GM18873 (cell line): ENCODE results near the gene RAI14.

Source experiments
- ATAC-seq: cut with Tn5 transposase; IDR thresholded peaks from one replicate; pipeline ENCODE4 v1.9.1; 2021; ENCODE audit warnings: mild to moderate bottlenecking, moderate library complexity, moderate number of reproducible peaks; ENCODE audit not compliant: unreplicated experiment, low FRiP score

Gene RAI14

DNA sequence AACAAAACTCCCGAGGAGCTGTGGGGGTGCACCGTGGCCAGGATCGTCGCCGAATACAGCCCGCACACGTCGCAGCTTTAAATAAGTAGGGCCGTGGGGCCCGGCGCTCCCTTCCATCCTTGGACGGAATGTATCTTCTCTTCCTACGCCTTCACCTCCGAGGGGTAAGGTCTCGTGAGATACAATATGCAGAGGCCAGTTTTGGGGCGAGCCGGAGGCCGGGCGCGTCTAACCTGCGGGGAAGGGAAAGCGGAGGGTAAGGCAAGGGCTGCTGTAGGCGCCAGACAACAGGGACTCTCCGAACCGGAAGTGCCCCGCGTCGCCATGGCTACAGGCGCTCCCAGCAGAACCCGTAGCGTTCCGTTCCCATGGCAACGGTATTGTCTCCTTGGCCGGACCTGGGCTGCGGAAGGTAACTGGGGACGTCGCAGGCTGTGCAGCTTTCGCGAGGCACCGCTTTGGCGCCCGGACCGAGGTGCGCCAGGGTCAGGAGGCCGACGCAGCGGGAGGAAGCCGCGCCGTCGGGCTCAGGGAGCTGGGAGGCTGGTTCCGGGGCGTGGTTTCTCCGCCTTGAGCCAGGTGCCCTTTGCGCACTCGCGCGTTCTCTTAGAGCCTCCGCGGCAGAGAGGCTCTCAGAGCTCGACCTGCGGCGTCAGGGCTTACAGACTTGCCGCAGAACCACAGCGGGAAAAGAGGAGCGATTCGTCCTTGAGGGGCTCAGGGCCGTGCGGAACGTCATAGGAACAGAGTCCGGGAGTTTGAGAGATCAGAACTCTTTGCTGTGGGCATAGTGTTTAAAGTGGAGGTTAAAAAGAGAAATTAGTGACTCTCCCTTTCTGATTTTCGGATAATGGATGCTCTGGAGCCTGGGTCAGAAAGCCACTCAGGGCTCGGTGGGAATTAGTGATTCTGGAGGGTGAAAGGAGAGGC lies 182.9 kb downstream of the RAI14 start, which contains the start of gene TTC23L:
TSS of gene TTC23L (plus strand) at position 380 of the 930 bp plus-strand sequence. CDS start 1,508 bp downstream, outside the sequence.
- peak; percentile 97 for ATAC-seq

DNA sequence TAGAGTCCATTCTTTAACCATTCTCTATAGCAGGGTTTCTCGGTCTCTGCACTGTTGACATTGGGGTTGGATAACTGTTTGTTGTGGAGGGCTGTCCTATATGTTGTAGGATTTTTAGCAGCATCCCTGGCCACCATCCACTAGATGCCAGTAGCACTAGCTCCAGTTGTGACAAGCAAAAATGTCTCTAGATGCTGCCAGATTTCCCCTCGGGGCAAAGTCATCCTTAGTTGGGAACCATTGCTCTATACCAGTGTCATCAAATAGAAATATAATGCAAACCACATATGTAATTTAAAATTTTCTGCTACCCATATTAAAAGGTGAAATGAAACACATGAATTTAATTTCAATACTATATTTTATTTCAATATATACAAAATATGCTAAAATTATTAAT lies 185.7 kb downstream of the RAI14 start:
- ATAC-seq: no peak

DNA sequence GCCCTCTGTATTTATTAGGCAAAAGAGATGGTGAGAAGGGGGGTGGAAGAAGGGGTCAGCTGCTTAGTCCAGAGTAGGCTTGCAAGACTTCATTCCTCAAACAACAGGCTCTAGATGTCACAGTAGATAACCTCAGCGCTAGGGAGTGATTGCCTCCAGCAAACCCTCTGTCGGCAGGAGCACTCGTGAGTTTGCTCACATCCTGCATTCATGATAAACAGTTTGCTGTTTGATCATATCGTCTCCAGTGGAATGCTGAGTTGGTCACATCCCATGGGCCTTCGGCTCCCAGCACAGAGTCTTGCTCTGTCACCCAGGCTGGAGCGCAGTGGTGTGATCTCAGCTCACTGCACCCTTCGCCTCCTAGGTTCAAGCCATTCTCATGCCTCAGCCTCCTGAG lies 186.4 kb downstream of the RAI14 start:
- no peak for ATAC-seq

DNA sequence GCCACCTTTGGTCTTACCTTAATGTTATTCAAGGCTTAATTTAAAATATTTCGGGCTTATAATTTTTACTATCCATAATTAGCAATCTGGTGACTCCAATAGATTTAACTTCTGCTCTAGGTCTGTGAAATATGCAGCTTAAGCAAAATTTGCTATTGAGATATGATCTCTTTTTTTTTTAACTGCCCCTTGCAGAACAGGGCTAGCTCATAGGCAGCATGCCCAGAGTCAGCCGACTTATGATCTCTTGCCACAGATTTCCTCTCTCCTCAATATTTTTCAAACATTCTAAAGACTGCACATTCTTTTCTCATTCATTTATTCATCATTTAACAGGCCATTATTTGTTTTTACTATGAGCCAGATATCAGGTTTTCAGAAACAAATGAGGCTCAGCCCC lies 187.4 kb downstream of the RAI14 start:
- ATAC-seq: no peak

DNA sequence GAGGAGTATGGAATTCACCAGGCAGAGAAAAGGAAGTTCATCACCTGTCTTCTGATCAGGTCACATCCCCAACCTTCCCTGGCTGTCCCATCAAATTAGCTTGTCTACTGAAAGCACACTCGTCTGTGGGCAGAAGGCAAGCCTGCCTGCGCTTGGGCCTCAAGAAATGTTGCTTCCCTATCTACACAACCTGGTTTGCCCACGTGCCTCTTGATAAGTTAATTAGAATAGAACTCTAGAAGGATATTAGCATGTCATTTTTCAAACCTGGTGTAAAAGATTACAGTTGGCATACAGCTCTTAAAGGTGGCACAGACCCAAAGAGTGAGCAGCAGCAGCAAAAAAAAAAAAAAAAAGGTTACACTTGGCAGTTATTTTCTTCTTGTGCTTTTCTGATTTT lies 188.0 kb downstream of the RAI14 start:
- no peak for ATAC-seq

DNA sequence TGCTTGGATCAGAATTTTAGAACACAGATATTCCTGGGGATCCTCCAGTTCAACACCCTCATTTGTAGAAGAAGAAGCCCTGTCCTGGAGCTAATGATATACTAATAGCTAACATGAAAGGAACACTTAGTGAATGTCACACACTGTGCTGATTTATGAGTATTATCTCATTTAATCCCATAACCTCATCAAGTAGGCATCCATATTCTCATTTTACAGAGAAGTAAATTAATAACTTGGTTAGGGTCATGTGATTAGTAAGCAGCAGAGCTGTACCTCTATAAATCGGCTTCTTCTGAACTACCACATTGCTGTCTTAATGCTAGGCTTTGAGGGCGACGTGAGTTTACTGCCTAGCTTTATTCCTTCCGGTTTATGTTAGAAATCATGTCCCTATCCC lies 188.9 kb downstream of the RAI14 start:
- no peak for ATAC-seq

DNA sequence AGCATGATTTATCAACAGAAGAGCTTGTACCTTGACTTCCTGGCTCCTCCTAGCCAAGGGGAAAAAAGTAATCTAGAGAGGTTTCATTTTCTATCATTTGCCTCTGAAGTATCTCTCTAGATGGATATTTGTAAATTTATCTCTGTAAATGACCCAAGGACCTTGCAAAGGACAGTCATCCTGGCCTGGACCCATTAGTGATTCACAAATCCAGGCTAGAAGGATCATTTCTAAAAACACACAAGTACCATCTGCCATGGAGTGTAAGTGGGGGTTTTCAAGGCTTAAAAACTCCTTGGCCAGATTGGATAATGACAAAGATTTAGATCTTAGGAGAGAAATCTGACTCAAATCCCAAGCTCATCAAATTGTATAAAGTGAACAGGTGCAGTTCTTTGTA lies 190.9 kb downstream of the RAI14 start:
- ATAC-seq: no peak

DNA sequence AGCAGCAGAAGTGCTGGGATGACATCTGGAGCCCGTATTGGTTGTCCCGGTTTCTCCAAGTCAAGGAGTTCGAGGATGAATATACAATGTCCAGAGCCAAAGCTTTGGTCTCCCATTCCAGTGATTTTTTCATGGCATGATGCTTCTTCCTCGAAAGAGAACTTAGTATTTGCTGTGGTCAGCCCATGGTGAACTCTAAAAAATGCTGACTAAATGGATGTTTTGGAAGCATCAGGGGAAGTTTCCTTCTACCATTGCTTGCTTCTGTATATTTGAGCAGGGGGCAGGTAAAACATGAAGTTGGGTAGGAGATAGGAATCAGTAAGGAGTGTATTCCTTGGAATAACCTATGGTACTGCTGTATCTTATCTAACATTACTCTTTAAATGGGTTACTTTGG lies 191.4 kb downstream of the RAI14 start:
- ATAC-seq: no peak

DNA sequence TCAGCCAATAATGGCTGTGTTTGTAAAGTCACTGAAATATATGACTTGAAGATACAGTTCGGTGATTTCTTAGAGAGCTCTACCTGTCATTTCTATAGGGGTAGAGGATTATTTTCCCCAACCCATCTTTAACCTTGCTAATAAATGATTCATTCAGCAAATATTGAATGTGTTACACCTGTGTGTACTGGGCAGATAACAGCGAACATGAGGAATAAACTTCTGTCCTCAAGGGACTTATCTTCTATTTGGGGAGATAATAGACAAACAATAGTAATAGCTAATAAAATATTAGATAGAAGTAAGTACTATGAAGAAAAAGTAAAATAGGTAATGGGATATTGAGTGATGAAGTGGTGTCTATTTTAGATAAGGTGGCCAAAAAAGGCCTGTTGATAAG lies 192.1 kb downstream of the RAI14 start:
- ATAC-seq: no peak

DNA sequence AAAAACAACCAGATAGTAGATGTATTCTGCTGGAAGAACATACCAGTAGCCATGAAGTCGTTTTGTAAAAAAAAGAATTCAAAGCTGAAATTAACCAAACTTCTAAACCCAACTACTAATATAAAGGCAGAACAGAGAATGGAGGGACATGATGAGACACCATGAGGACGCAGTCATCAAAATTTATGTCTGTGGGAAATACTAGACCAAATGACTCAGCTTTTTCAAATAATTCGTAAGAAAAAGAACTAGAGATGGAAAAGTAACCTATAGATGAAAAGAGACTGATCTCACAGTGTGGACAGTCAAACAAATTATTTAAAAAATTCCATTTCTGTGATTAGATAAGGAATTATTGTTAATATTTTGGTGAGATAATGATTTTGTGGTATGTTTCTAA lies 193.1 kb downstream of the RAI14 start:
- ATAC-seq: no peak

DNA sequence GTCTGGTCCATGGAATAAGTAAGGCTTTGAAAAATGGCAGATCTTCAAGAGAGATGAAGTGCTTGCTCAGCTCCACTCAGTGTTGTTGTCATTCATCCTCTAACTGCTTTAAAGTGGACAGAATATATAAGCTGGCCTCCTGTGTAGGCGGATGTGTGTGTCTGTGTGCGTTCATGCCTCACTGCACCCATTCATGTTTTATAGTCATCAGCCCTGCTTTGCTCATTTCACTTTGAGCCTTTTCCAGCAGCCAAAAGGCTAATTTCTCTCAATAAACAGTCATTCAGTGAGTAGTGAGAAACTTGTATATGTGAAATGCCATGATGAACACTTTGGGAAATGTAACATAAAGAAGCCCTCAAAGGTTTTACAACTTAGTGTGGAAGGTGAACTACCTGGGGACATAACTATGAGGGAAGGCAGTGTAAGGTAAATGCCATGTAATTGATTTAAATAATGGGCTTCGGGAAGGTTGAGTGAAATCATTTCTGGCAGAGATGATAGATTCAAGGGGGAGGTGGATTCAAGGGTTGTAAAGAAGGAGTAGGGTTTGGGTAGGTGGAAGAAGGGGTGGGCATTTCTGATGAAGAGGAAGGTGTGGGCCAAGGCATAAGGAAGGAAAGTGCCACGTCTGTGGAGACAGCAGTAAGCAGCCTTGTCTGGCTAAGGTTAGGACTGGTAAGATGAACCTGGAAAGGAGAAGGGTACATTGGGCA lies 198.5 kb downstream of the RAI14 start:
- ATAC-seq: peak; percentile 89

DNA sequence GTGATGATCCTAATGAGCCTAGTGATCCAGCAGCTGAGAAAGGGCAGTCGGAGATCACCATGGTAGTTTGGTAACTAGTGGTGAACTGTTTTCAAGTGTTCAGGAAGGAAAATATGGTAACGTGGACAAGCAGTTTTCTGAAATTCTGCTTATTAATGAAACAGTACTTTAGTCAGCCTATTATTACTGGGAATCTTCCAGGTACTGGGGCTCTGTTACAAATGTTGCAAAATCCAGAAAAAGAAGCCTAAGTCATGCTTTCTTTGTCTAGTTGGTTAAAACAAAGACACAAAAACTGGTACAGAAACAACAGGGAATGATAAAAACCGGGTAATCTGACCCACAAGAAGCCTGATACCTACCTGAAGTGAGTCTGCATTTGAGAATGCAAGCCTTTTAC lies 201.0 kb downstream of the RAI14 start:
- ATAC-seq: no peak

DNA sequence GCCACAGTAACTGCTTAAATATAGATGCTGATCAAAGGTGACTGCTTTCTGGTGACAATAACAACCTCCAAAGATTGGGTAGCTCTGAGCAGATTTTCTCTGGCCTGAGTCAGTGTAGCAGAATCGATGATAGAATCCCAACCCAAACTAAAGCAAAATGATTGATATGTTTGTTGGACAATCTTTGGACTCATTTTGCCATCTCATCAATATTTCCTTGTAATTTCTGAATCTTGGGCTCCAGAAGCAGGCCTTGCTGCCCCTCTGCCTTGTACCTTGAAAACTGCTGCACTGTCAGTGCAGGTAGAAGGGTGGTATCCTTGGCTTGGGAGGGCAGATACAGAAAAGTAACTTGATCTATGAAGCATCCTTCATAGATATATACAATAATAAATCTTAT lies 201.8 kb downstream of the RAI14 start:
- ATAC-seq: no peak

DNA sequence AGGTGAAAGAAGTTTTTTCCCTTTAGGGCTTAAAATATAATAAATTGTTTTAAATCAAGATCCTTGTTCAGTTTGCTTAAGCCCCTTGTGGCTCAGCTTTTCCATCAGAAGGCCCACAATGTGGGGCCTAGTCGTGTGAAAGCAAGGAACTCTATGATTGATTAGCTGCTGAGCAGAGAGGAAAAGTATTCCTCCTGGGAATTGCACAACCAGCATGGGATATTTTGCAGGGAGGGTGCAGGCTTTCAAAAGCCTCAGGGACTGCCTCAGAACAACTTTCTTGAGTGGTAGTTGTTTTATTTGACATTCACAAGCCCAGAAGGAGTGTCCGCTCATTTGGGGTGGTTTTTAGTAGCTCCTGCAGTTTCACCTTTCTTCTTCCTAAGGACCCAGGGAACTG lies 202.7 kb downstream of the RAI14 start:
- no peak for ATAC-seq

DNA sequence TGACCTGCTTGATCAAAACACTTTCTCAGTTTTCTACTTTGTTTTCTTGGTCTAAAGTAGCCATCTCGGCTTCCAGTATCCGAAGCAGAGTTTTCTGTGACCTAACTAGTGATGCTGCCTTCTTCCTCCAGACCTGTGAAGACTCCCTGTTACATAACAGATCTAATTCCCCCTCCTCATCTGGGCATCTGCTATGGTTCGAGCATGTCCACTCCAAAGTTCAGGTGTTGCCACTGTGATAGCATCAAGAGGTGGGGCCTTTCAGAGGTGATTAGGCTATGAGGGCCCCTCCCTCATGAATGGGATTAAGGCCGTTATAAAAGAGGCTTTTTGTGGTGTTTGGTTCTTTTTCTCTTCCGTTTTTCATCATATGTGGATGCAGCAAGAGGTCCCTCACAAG lies 203.1 kb downstream of the RAI14 start:
- no peak for ATAC-seq

DNA sequence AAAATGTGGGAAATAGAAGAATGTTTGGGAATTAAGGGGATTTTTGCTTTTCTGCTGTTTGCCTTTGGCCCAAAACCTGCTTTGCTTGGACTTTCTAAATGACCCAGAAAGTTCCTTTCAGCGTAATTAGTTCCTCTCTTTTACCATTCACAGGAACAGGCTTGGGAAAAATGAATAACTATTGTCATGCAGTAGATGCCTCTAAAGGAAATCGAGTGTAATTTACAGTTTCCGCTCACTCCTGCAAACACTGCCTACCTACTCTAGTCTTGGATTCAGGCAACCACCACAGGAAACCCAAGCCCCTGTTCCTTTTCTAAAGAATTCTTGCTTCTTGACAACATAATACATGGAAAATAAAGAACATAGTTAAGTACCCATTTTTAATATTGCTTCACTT lies 207.8 kb downstream of the RAI14 start:
- ATAC-seq: no peak

DNA sequence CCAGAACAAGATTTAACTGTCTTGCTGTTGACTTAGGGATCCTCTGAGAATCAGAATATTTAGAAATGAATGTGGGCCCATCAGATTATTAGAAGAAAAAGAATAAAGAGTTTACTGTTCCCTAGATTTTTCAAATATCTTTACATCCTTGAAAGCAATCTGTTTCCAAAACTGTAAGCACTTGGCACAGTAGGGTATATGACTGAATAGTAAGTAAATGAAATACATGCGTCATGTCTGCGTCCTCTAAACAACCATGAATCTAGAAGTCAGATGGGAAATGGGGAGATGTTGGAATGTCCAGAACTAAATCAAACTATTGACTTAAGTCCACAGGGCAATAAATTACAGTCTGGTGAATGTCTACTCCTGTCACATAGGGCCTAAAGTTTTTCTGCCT lies 209.0 kb downstream of the RAI14 start:
- no peak for ATAC-seq

DNA sequence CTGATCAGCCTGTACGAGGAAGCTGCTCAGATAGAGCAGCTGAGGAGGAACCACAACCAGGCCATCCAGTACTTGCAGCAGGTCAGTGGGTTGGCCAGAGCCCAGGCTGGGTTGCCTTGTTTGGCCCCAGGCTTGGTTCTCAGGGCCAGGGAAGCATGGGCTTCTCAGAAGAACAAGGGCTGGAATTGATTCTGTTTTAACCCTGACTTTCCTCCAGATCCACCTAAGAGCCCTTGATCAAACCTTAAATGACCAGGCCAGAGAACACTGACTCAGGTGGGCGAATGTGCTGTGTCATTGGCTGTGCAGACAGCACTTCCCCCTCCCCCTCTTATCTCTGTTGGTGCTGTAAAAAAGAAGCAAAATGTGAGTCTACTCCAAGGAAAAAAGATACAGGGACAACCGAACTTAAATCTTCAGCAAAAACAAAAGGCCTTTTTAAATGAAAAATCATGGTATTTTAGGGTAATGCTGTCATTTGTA lies 210.9 kb downstream of the RAI14 start:
- ATAC-seq: no peak

DNA sequence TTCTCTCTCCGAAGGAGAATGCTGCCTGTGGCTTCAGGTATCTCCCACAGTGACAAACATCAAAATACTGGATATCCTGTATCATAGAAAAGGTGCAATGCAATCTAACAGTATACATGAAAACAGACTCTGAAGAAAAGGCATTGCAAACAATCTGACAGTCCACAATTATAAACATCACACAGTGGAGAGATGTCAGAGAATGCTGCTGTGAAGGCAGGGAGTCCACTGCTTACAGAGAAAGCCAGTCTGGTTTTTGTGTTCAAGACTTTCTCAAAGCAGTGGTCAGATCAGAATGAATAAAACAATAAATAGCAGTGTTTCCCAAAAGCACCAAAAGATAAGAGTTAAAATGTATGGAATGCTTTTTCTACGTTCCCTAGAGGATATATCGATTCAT lies 211.5 kb downstream of the RAI14 start:
- no peak for ATAC-seq

DNA sequence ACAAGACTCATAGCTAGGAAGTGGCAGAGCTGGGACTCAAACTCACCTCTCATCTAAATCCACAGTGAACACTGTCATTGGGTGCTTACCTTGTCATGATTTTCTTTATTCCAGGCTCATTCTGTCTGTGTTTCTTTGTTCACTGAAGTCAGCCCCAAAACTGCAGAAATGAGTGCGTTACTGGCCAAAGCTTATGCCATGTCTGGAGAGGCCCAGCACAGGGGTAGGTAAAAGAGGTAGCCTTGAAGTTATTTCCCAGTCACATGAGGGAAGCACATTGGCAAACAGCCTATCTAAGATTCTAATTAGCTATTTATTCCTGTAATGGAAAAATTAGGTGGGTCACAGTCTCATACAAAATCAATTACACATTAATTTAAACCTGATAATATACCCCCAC lies 212.7 kb downstream of the RAI14 start:
- ATAC-seq: no peak

DNA sequence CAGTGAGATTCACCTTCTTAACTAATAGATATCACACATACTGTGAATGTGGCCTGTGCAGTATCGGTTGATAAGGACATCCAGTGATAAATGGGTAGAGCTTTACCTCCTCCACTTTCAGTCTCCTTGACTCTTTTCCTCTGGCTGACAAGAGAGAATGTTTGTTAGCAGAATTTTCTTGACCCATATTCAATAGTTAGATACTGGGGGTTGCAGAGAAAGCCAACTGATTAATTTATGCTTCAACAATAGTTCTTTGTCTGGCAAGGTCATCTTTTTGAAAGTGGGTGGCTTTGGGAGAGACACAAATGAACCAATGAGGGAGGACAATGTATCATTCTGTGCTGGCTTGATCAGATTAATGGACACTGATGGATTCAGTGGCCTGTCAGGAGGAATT lies 213.1 kb downstream of the RAI14 start:
- no peak for ATAC-seq

DNA sequence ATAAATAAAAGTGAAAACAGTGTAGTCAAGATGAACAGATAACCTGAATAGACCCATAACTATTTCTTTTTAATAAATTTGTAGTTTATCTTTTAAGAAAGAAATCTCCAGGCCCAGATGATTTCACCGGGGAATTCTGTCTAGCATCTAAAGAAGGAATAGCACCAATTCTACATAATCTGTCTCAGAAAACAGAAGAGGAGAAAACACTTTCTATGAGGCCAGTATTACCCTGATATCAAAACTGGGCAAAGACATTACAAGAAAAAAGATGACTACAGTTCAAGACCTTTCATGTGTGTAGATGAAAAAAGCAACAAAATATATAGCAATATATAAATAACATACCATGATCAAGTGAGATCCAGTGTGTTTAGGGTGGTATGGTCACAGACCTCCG lies 214.3 kb downstream of the RAI14 start:
- no peak for ATAC-seq
